Stimulated activated CD8-positive, alpha-beta memory T cell treated with anti-CD3 and anti-CD28 coated beads, Interleukin-2, amount 100 ng/mL, for 1 hour (primary cell): ENCODE results near the gene ROCK2.

ENCODE experiments used
- DNase-seq, 2 donors: peaks; one replicate each; pipeline ENCODE4 v3.0.0-alpha.2; 2020; ENCODE audit warnings: low read depth in 2 of 2

ROCK2 gene

GRCh38 chr2:11344342-11344955 lies at the start of gene ROCK2:
Gene ROCK2, minus strand, starts transcription at chr2:11344636. Its CDS starts 500 bp downstream, at chr2:11344136.
- peak; percentile 34 to 38 for DNase-seq

- no peak for DNase-seq
Observed at GRCh38 chr2:11393711-11394236, 49.3 kb upstream of the ROCK2 start.

- DNase-seq: no peak
Observed at GRCh38 chr2:11391942-11392266, 47.5 kb upstream of the ROCK2 start.

- no peak for DNase-seq
Observed at GRCh38 chr2:11390399-11390658, 45.9 kb upstream of the ROCK2 start.

GRCh38 chr2:11389551-11390398 lies 45.3 kb upstream of the ROCK2 start:
- no peak for DNase-seq

- DNase-seq: no peak
Observed at GRCh38 chr2:11389052-11389420, 44.6 kb upstream of the ROCK2 start.

- DNase-seq: no peak
Observed at GRCh38 chr2:11388262-11389051, 44.0 kb upstream of the ROCK2 start.

GRCh38 chr2:11387843-11388242 lies 43.4 kb upstream of the ROCK2 start:
- DNase-seq: no peak

GRCh38 chr2:11387100-11387390 lies 42.6 kb upstream of the ROCK2 start:
- DNase-seq: no peak

- DNase-seq: no peak
Observed at GRCh38 chr2:11385847-11386246, 41.4 kb upstream of the ROCK2 start.

- no peak for DNase-seq
Observed at GRCh38 chr2:11385216-11385615, 40.8 kb upstream of the ROCK2 start.

GRCh38 chr2:11379558-11379957 lies 35.1 kb upstream of the ROCK2 start:
- no peak for DNase-seq

GRCh38 chr2:11377928-11378545 lies 33.6 kb upstream of the ROCK2 start:
- no peak for DNase-seq

- no peak for DNase-seq
Observed at GRCh38 chr2:11376071-11376470, 31.6 kb upstream of the ROCK2 start.

GRCh38 chr2:11375689-11376027 lies 31.2 kb upstream of the ROCK2 start:
- DNase-seq: no peak

- DNase-seq: no peak
Observed at GRCh38 chr2:11375025-11375688, 30.7 kb upstream of the ROCK2 start.

GRCh38 chr2:11373096-11373495 lies 28.7 kb upstream of the ROCK2 start:
- DNase-seq: no peak

- DNase-seq: no peak
Observed at GRCh38 chr2:11371092-11371937, 26.9 kb upstream of the ROCK2 start.

- DNase-seq: no peak
Observed at GRCh38 chr2:11370377-11371091, 26.1 kb upstream of the ROCK2 start.

- DNase-seq: no peak
Observed at GRCh38 chr2:11368059-11368572, 23.7 kb upstream of the ROCK2 start.
